Sigmoid colon (tissue), 7 donors: Measurements from ENCODE around the gene EDN3. TPM values are rescaled to one million over a fixed set of nuclear protein-coding genes. Genes with fewer than 3 reads are reported as not detected.

ENCODE experiments used
- DNase-seq: peaks from one replicate; pipeline ENCODE4 v3.0.0-alpha.2; 2019
- H3K27ac ChIP-seq, 4 donors: fragments of 200-600 bp; sonication (generic); one replicate each; pipeline ENCODE4 v1.5.1; 2016 to 2019; ENCODE audit warnings: mild to moderate bottlenecking in 1 of 4
- H3K27me3 ChIP-seq, 3 donors: fragments of 200-600 bp; sonication (generic); one replicate each; pipeline ENCODE4 v1.5.1; 2019; ENCODE audit warnings: mild to moderate bottlenecking in 1 of 3
- H3K36me3 ChIP-seq, 4 donors: fragments of 200-600 bp; sonication (generic); one replicate each; pipeline ENCODE4 v1.5.1; 2016 to 2019
- H3K4me1 ChIP-seq, 4 donors: fragments of 200-600 bp; sonication (generic); one replicate each; pipeline ENCODE4 v1.5.1; 2017 to 2019
- H3K4me3 ChIP-seq, 4 donors: fragments of 200-600 bp; sonication (generic); one replicate each; pipeline ENCODE4 v1.5.1; 2017 to 2019; ENCODE audit warnings: mild to moderate bottlenecking in 2 of 4, moderate library complexity in 1 of 4
- H3K9me3 ChIP-seq, 4 donors: fragments of 200-600 bp in 3 of 4; sonication (generic) in 3 of 4; one replicate each; pipeline versions ENCODE4 v1.5.1 to v1.6.1; 2013 to 2019
- EP300 ChIP-seq, 4 donors: sonication (generic); formaldehyde crosslinking; IDR thresholded peaks; one replicate each; pipeline ENCODE4 v1.6.1; 2017; ENCODE audit warnings: antibody characterized with exemption in 4 of 4
- POLR2A ChIP-seq, 2 donors: fragments of 450-650 bp; IDR thresholded peaks; one replicate each; pipeline ENCODE4 v1.6.1; 2016; ENCODE audit warnings: antibody characterized with exemption in 2 of 2, mild to moderate bottlenecking in 2 of 2, moderate library complexity in 2 of 2
- POLR2AphosphoS5 ChIP-seq, 4 donors: sonication (generic); formaldehyde crosslinking; IDR thresholded peaks; one replicate each; pipeline ENCODE4 v1.6.1; 2017; ENCODE audit warnings: antibody characterized with exemption in 4 of 4
- WGBS, 2 donors: extraction: QIAGEN DNeasy Blood & Tissue Kit; methylation state at CpG; one replicate each; pipeline ENCODE4 v1.1.7; 2013; 5-methylcytosine and 5-hydroxymethylcytosine counted together
- intact Hi-C: fragments of 100-400 bp; cut with DNase I; formaldehyde crosslinking; loops from one replicate; pipeline ENCODE4 v1.15.1; 2023
- polyA plus RNA-seq, 3 donors: library from polyadenylated mRNA; stranded (reverse); fragments of 200-250 nt; gene quantifications; one replicate each; pipeline ENCODE4 v1.2.3, GENCODE V29; 2013
- total RNA-seq, 4 donors: library from RNA; depleted of rRNA; stranded (reverse); fragments of >200 nt; gene quantifications; one replicate each; pipeline ENCODE4 v1.1.0, GENCODE V29; 2016
- TF ChIP-seq, protein P1 (sequence below), 4 experiments: fragments of 450-650 bp in 3 of 4; fragments of 200-600 bp in 1 of 4; IDR thresholded peaks; one replicate each; pipeline ENCODE4 v1.5.1; 2016 to 2019; ENCODE audit warnings: antibody characterized with exemption in 4 of 4, mild to moderate bottlenecking in 3 of 4, moderate library complexity in 2 of 4
- donor health status: healthy with polysubstance abuse.
- donor health status: Bipolar disorder and iron deficiency.
- donor health status: healthy.

EDN3 gene
- total and polyA plus RNA-seq, 7 donors: 0.27 to 28.8 (median 1.8) TPM

DNA sequence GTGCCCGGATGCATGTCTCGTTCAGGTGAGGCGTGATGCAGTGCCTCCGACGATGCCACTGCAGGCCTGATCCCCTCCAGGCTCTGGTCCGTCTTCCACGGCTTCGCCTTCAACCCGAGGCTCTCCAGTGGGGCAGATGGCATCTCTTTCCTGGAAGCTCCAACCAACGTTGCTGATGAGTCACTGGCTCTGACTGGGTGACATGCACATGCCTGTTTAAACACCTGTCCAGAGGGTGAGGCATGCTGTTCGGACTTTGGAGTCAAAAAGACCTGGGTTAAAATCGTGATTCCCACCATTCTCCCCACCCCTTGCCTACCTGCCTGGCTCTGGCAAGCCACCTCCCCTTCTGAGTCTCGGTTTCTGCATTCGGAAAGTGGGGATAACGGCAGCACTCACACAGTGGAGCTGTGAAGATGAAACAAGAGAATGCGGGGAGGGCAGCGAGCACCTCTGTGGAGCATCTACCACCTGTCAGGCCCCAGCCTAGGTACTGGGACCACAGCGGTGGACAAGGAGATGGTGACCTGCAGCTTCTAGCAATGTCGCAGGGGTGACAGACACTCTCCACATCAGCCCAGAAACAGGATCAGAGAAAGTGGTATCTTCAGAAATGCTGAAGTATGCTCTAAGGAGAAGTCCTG lies 8.5 kb upstream of the EDN3 start:
- no peak for TF ChIP-seq POLR2AphosphoS5 (IDR thresholded peaks at IDR 0.05)
- TF ChIP-seq EP300 (IDR thresholded peaks at IDR 0.05): no peak
- no peak for TF ChIP-seq POLR2A (IDR thresholded peaks at IDR 0.05)
- TF ChIP-seq, protein P1, sequence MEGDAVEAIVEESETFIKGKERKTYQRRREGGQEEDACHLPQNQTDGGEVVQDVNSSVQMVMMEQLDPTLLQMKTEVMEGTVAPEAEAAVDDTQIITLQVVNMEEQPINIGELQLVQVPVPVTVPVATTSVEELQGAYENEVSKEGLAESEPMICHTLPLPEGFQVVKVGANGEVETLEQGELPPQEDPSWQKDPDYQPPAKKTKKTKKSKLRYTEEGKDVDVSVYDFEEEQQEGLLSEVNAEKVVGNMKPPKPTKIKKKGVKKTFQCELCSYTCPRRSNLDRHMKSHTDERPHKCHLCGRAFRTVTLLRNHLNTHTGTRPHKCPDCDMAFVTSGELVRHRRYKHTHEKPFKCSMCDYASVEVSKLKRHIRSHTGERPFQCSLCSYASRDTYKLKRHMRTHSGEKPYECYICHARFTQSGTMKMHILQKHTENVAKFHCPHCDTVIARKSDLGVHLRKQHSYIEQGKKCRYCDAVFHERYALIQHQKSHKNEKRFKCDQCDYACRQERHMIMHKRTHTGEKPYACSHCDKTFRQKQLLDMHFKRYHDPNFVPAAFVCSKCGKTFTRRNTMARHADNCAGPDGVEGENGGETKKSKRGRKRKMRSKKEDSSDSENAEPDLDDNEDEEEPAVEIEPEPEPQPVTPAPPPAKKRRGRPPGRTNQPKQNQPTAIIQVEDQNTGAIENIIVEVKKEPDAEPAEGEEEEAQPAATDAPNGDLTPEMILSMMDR (IDR thresholded peaks at IDR 0.05): no peak
- no peaks in the 10 kb centered on the region for H3K9me3 ChIP-seq
- intact Hi-C loops: no loop called here
- H3K27me3 ChIP-seq: peaks cover 0 to 19% (median 0%) of the 10 kb centered on the region in 3 donors
- H3K27ac ChIP-seq: no peak overlapping the region
- no peak overlapping the region for H3K4me3 ChIP-seq
- no peaks in the 10 kb centered on the region for H3K36me3 ChIP-seq
- no peaks in the 10 kb centered on the region for H3K4me1 ChIP-seq
- DNase-seq: no peak
- 63 to 82% methylated on average over 19 of the region's 19 CpGs for whole genome bisulfite sequencing, 2 donors

GRCh38 chr20:59295531-59295930 lies 4.9 kb upstream of the EDN3 start:
- TF ChIP-seq POLR2A (IDR thresholded peaks at IDR 0.05): no peak
- no peak for TF ChIP-seq POLR2AphosphoS5 (IDR thresholded peaks at IDR 0.05)
- TF ChIP-seq, protein P1 (IDR thresholded peaks at IDR 0.05): no peak
- no peak for TF ChIP-seq EP300 (IDR thresholded peaks at IDR 0.05)
- 59 to 61% methylated on average over 5 of the region's 5 CpGs for WGBS, 2 donors
- H3K4me3 ChIP-seq: no peak overlapping the region
- no peak overlapping the region for H3K27ac ChIP-seq
- no peaks in the 10 kb centered on the region for H3K36me3 ChIP-seq
- no peaks in the 10 kb centered on the region for H3K9me3 ChIP-seq
- DNase-seq: no peak
- H3K27me3 ChIP-seq: peaks cover 3 to 41% (median 13%) of the 10 kb centered on the region in 3 donors
- intact Hi-C loops: no loop called here
- no peaks in the 10 kb centered on the region for H3K4me1 ChIP-seq

- no peaks in the 10 kb centered on the region for H3K9me3 ChIP-seq
- H3K27me3 ChIP-seq: peaks cover 8 to 56% (median 20%) of the 10 kb centered on the region in 3 donors
- no peak for DNase-seq
- no peak overlapping the region for H3K27ac ChIP-seq
- H3K36me3 ChIP-seq: no peaks in the 10 kb centered on the region
- H3K4me1 ChIP-seq: no peaks in the 10 kb centered on the region
- TF ChIP-seq, protein P1 (IDR thresholded peaks at IDR 0.05): no peak
- no peak for TF ChIP-seq POLR2A (IDR thresholded peaks at IDR 0.05)
- TF ChIP-seq POLR2AphosphoS5 (IDR thresholded peaks at IDR 0.05): no peak
- no peak for TF ChIP-seq EP300 (IDR thresholded peaks at IDR 0.05)
- intact Hi-C loops: no loop called here
- no peak overlapping the region for H3K4me3 ChIP-seq
- WGBS, 2 donors: 91 to 95% methylated on average over 7 of the region's 7 CpGs
These were observed 2.7 kb upstream of the EDN3 start for GRCh38 chr20:59297686-59298085.

DNA sequence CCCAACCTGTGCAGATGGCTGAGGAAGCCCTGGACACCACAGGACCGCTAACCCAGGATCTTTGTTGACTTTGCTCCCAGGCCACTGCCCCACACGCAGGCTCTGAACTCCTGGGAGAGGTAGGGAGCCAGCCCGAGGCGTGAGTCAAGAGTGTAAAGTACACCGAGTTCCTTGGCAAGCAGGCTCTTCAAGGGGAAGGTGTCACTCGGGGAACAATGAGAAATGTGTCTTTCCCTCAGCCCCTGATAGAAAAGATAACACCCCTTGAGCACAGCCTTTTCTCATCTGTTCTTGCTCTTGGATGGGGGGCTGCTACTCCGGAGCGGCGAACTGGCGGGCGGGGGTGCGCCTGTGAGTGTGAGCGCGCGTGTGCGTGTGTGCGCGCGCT lies 472 bp upstream of the EDN3 start:
- TF ChIP-seq POLR2A (IDR thresholded peaks at IDR 0.05) (no peak), POLR2AphosphoS5 (IDR thresholded peaks at IDR 0.05) (no peak), EP300 (IDR thresholded peaks at IDR 0.05) (no peak)
- TF ChIP-seq, protein P1 (IDR thresholded peaks at IDR 0.05): no peak
- 2 to 6% methylated on average over 19 of the region's 19 CpGs for WGBS, 2 donors
- no peak for DNase-seq
- Histone ChIP-seq H3K4me3 (peak overlapping the region in 1 of 4 donors; percentile 14), H3K4me1 (no peaks in the 10 kb centered on the region), H3K27me3 (peaks cover 8 to 50% (median 20%) of the 10 kb centered on the region in 3 donors), H3K27ac (no peak overlapping the region), H3K36me3 (no peaks in the 10 kb centered on the region), H3K9me3 (no peaks in the 10 kb centered on the region)
- intact Hi-C loops: no loop called here
